SKM-1 treated with dmso at 0.1 percent for 144 hours (cell line): ENCODE data around the gene SIRPA.
A peak's percentile ranks its signal among the peaks of the same experiment; 100 is the strongest.

ENCODE experiments used
- DNase-seq: peaks from one replicate; lab custom pipeline; 2025; ENCODE audit not compliant: unreplicated experiment; lab: John Stamatoyannopoulos, UW

The SIRPA gene

DNA sequence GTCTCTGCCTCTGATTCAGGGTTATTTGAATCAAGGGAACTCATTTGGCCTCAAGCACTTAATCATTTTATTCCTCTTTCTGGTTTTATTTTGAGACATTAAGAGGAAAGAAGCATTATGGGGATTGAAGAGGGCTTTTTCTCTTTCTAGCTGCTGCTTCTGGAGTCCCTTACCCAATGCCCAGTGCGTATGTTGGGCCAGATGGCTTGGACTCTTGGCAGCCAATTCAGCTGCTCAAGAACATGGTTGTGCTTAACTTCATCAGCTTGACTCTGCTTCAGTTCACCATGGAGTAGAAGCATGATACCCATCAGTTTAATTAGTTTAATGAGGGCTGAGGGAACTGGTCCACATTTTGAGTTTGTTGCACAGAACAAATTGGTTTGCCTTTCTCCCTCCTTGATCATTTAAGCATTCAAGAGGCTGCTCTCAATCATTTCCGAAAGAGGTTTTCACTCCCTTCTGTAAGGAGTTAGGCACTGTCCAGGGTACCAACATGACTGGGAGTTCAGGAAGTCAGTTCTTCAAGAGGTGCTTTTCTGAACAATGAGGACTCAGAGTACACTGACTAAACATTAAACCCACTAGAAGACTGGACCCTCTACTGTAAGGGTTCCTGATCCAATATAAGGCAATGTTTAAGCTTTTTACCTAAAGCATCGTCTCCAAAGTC is 84.0 kb downstream of the SIRPA start:
- DNase-seq: no peak

DNA sequence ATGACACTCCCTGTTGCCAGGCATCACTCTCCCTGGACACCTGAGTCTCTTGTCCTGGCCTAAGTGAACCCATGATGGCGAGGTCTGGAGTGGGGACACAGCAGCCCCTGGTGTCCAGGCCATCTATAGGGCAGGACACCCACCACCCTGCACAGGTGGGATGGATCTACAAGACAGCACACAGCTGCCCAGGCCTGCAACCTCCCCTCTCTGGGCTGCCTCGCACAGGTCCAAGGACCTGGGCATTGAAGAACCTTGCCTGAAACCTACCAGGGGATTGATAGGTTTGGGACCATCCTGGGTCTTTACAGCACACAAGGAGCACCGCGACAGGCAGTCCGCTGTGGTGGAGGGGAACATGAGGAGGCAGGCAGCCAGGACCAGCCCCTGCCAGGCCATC is 87.5 kb downstream of the SIRPA start:
- no peak for DNase-seq

DNA sequence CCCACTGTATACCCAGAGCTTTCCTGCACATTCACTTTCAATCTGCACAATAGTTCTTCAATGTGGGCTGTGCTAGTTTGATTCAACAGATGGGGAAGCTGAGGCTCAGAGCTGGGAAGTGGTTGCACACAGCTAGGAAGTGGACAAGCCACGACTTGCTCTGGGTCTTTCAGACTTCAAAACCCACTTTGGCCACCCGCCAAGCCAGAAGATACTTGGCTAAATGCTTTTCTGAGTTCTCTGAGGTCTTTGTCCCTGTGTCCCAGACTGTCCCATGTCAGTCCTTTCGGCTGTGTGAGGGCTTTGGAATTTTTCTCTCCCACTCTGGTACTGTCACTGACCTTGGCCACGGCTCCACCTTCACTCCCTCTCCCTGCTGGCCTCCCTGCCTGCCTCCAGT is 88.1 kb downstream of the SIRPA start:
- peak; percentile 19 for DNase-seq

GRCh38 chr20:1987826-1988225 is 92.6 kb downstream of the SIRPA start:
- no peak for DNase-seq
